ENCODE results near the gene TCF7. TPM values are rescaled to one million over a fixed set of nuclear protein-coding genes. Genes with fewer than 3 reads are reported as not detected.

Gene TCF7
- total RNA-seq, 1 experiment from 2014 or later: 13.0 TPM

DNA sequence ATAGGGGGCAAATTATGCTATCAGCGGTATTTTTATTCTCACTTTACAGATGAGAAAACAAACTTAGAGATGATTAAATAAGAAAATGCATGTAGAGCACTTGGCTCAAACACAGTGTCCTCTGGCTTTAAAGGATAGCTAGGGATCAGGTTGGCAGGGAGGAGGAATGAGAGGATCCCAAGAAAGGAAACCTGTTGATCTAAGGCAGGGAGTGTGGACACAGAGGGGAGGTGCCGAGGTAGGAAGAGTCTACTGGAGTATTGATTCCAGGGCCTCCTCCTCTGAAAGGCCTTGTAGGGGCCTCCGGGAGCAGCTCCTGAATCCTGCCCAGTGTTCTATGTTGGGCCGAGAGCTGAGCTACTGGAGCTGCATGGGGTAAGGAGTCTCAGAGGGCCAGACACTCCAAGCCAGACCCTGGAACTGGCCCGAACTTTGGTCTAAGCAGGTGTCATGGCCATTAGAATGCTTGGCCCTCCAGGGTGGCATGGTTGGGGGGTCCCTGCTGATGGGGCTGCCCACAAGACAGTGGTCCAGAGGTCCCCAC, 30.4 kb upstream of the TCF7 start:
- Histone ChIP-seq H3K9me2 (ENCODE audit: insufficient read depth) (no peaks in the 10 kb centered on the region), H3K9me3 (ENCODE audit: insufficient read depth, low read depth) (no peaks in the 10 kb centered on the region), H3K4me1 (replicated peaks; ENCODE audit: insufficient read depth) (no peaks in the 10 kb centered on the region), H3K27me3 (ENCODE audit: insufficient read depth, low read depth) (no peaks in the 10 kb centered on the region), H3K4me2 (no peak overlapping the region), H2AFZ (no peak overlapping the region), H3K36me3 (ENCODE audit: low read depth) (no peaks in the 10 kb centered on the region), H3K27ac (no peak overlapping the region), H3K4me3 (no peak overlapping the region), H3K79me2 (ENCODE audit: low read depth) (no peaks in the 10 kb centered on the region), H4K20me1 (ENCODE audit: insufficient read depth) (no peaks in the 10 kb centered on the region), H3F3A (ENCODE audit: insufficient read depth, low read depth) (0 out of 2 replicates have a peak, but pooled peaks cover 4% of the 10 kb centered on the region)
- DNase-seq: no peak
- CTCF ChIA-PET: interaction anchor here (0.6 kb wide), 1 partner anchor 45 kb away, joined by 3 read pairs; no protein-coding TSS in a partner anchor
- no TSS peak for BruUV-seq (replicated peaks)
- TF ChIP-seq EZH2 (IDR thresholded peaks at IDR 0.05; ENCODE audit: low read depth): no peak
- TF ChIP-seq, protein P1, sequence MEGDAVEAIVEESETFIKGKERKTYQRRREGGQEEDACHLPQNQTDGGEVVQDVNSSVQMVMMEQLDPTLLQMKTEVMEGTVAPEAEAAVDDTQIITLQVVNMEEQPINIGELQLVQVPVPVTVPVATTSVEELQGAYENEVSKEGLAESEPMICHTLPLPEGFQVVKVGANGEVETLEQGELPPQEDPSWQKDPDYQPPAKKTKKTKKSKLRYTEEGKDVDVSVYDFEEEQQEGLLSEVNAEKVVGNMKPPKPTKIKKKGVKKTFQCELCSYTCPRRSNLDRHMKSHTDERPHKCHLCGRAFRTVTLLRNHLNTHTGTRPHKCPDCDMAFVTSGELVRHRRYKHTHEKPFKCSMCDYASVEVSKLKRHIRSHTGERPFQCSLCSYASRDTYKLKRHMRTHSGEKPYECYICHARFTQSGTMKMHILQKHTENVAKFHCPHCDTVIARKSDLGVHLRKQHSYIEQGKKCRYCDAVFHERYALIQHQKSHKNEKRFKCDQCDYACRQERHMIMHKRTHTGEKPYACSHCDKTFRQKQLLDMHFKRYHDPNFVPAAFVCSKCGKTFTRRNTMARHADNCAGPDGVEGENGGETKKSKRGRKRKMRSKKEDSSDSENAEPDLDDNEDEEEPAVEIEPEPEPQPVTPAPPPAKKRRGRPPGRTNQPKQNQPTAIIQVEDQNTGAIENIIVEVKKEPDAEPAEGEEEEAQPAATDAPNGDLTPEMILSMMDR (conservative IDR thresholded peaks at IDR 0.05): no peak
- POLR2A ChIA-PET (ENCODE audit: unreplicated experiment): no interaction called here
- intact Hi-C loops (cut with micrococcal nuclease; ENCODE audit: unreplicated experiment): no loop called here

DNA sequence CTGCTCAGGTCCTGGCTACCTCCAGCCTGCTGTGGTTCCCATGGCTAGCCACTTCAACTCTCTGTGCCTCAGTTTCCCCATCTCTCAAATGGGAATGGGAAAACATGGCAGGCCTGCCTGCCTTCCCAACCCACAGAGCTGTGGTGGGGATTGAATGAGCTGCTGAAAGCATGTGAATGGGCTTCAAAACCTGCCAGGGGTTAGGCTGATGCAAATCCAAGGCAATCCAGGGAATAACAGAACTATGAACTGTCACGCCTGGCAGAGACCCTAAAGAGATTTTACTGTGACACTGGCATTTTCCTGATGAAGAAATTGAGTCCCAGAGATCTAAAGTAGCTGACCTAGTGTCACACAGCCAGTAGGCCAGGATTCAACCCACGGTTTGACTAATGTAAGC, 29.9 kb upstream of the TCF7 start:
- POLR2A ChIA-PET (ENCODE audit: unreplicated experiment): no interaction called here
- no peak for TF ChIP-seq EZH2 (IDR thresholded peaks at IDR 0.05; ENCODE audit: low read depth)
- TF ChIP-seq, protein P1 (conservative IDR thresholded peaks at IDR 0.05): no peak
- BruUV-seq (replicated peaks): no TSS peak
- Histone ChIP-seq H3K36me3 (ENCODE audit: low read depth) (no peaks in the 10 kb centered on the region), H4K20me1 (ENCODE audit: insufficient read depth) (no peaks in the 10 kb centered on the region), H3K4me1 (replicated peaks; ENCODE audit: insufficient read depth) (no peaks in the 10 kb centered on the region), H3K9me2 (ENCODE audit: insufficient read depth) (no peaks in the 10 kb centered on the region), H3K4me3 (no peak overlapping the region), H3F3A (ENCODE audit: insufficient read depth, low read depth) (peaks cover 7% of the 10 kb centered on the region; the same call in 1 of the 2 replicates), H3K27me3 (ENCODE audit: insufficient read depth, low read depth) (no peaks in the 10 kb centered on the region), H3K79me2 (ENCODE audit: low read depth) (no peaks in the 10 kb centered on the region), H3K4me2 (no peak overlapping the region), H3K27ac (no peak overlapping the region), H3K9me3 (ENCODE audit: insufficient read depth, low read depth) (no peaks in the 10 kb centered on the region), H2AFZ (no peak overlapping the region)
- no peak for DNase-seq
- CTCF ChIA-PET: interaction anchor here (0.6 kb wide), 1 partner anchor 45 kb away, joined by 3 read pairs; no protein-coding TSS in a partner anchor
- intact Hi-C loops (cut with micrococcal nuclease; ENCODE audit: unreplicated experiment): no loop called here

DNA sequence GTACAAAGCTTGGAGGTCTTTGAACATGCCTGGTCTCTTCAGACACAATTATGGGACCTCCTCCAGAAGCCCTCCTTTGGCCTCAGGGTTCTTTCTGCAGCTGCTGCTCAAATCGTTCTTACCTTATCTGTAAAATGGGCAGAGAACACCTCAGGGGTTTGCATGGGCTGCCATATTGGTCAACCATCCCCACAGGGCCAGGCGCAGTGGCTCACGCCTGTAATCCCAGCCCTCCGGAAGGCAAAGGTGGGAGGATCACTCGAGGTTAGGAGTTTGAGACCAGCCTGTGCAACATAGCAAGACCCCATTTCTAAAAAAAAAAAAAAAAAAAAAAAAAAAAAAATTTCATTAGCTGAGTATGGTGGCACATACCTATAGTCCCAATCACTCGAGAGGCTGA, 29.1 kb upstream of the TCF7 start:
- Histone ChIP-seq H3K9me3 (ENCODE audit: insufficient read depth, low read depth) (no peaks in the 10 kb centered on the region), H3F3A (ENCODE audit: insufficient read depth, low read depth) (peaks cover 14% of the 10 kb centered on the region), H2AFZ (no peak overlapping the region), H3K4me1 (replicated peaks; ENCODE audit: insufficient read depth) (peaks cover 8% of the 10 kb centered on the region), H3K36me3 (ENCODE audit: low read depth) (no peaks in the 10 kb centered on the region), H3K4me3 (no peak overlapping the region), H3K4me2 (no peak overlapping the region), H3K9me2 (ENCODE audit: insufficient read depth) (no peaks in the 10 kb centered on the region), H3K27ac (no peak overlapping the region), H4K20me1 (ENCODE audit: insufficient read depth) (no peaks in the 10 kb centered on the region), H3K27me3 (ENCODE audit: insufficient read depth, low read depth) (no peaks in the 10 kb centered on the region), H3K79me2 (ENCODE audit: low read depth) (no peaks in the 10 kb centered on the region)
- no peak for DNase-seq
- ChIA-PET POLR2A (ENCODE audit: unreplicated experiment) (no interaction called here), CTCF (no interaction called here)
- intact Hi-C loops (cut with micrococcal nuclease; ENCODE audit: unreplicated experiment): no loop called here
- TF ChIP-seq, protein P1 (conservative IDR thresholded peaks at IDR 0.05): no peak
- no peak for TF ChIP-seq EZH2 (IDR thresholded peaks at IDR 0.05; ENCODE audit: low read depth)
- no TSS peak for BruUV-seq (replicated peaks)

All from PC-9 (cell line).